ENCODE results near the gene WDSUB1. TPM values are rescaled to one million over a fixed set of nuclear protein-coding genes. Genes with fewer than 3 reads are reported as not detected.

WDSUB1 gene
- total RNA-seq, 2 donors from 2014 or later = 2.6 to 5.9 TPM

- H3K4me1 ChIP-seq = peaks cover 10% of the 10 kb centered on the region
- H3K27ac ChIP-seq = no peak overlapping the region
- no peak for TF ChIP-seq POLR2A (IDR thresholded peaks at IDR 0.05)
- TF ChIP-seq CTCF (IDR thresholded peaks at IDR 0.05) = no peak
- no peak overlapping the region for H3K4me3 ChIP-seq
- DNase-seq (no peak), ATAC-seq (no peak)
- 90 to 98% methylated on average over 9 of the region's 9 CpGs for WGBS, 2 donors
- H3K27me3 ChIP-seq = no peaks in the 10 kb centered on the region
- H3K36me3 ChIP-seq (replicated peaks in 1 of 2; ENCODE audit: insufficient read depth in 1 of 2, low read depth in 2 of 2) = peaks cover 0 to 6% of the 10 kb centered on the region in 2 donors
- intact Hi-C loops (cut with DNase I) = no loop called here
- no peaks in the 10 kb centered on the region for H3K9me3 ChIP-seq
These were observed 87.3 kb downstream of the WDSUB1 start for GRCh38 chr2:159199236-159199635.

GRCh38 chr2:159196393-159196925, 90.0 kb downstream of the WDSUB1 start:
- intact Hi-C loops (cut with DNase I) = no loop called here
- Histone ChIP-seq H3K27me3 (no peaks in the 10 kb centered on the region), H3K27ac (no peak overlapping the region), H3K4me1 (no peaks in the 10 kb centered on the region), H3K4me3 (no peak overlapping the region), H3K9me3 (no peaks in the 10 kb centered on the region), H3K36me3 (replicated peaks in 1 of 2; ENCODE audit: insufficient read depth in 1 of 2, low read depth in 2 of 2) (peaks cover 0 to 6% of the 10 kb centered on the region in 2 donors)
- TF ChIP-seq POLR2A (IDR thresholded peaks at IDR 0.05) = no peak
- TF ChIP-seq CTCF (IDR thresholded peaks at IDR 0.05) = no peak
- ATAC-seq = no peak
- DNase-seq = no peak
- WGBS, 2 donors = 91 to 97% methylated on average over 3 to 12 of the region's 14 CpGs

GRCh38 chr2:159195697-159196096, 90.8 kb downstream of the WDSUB1 start:
- intact Hi-C loops (cut with DNase I) = no loop called here
- TF ChIP-seq POLR2A (IDR thresholded peaks at IDR 0.05) = no peak
- TF ChIP-seq CTCF (IDR thresholded peaks at IDR 0.05) = no peak
- no peak for DNase-seq

GRCh38 chr2:159194241-159194640, 92.3 kb downstream of the WDSUB1 start:
- no peak for TF ChIP-seq POLR2A (IDR thresholded peaks at IDR 0.05)
- TF ChIP-seq CTCF (IDR thresholded peaks at IDR 0.05) = no peak
- WGBS, 2 donors = 92 to 95% methylated on average over 10 of the region's 10 CpGs
- no peaks in the 10 kb centered on the region for H3K9me3 ChIP-seq
- H3K27ac ChIP-seq = no peak overlapping the region
- H3K27me3 ChIP-seq = no peaks in the 10 kb centered on the region
- ATAC-seq (no peak), DNase-seq (no peak)
- H3K4me1 ChIP-seq = no peaks in the 10 kb centered on the region
- peaks cover 0 to 6% of the 10 kb centered on the region in 2 donors for H3K36me3 ChIP-seq (replicated peaks in 1 of 2; ENCODE audit: insufficient read depth in 1 of 2, low read depth in 2 of 2)
- no peak overlapping the region for H3K4me3 ChIP-seq
- intact Hi-C loops (cut with DNase I) = no loop called here

More at GRCh38 chr2:159195697-159196096, 90.8 kb downstream of the WDSUB1 start:
- H3K9me3 ChIP-seq = no peaks in the 10 kb centered on the region
- ATAC-seq = no peak
- H3K4me3 ChIP-seq = no peak overlapping the region
- peaks cover 0 to 6% of the 10 kb centered on the region in 2 donors for H3K36me3 ChIP-seq (replicated peaks in 1 of 2; ENCODE audit: insufficient read depth in 1 of 2, low read depth in 2 of 2)
- H3K27me3 ChIP-seq = no peaks in the 10 kb centered on the region
- 93 to 98% methylated on average over 5 to 6 of the region's 6 CpGs for WGBS, 2 donors
- no peak overlapping the region for H3K27ac ChIP-seq
- no peaks in the 10 kb centered on the region for H3K4me1 ChIP-seq

- WGBS, 2 donors = 95 to 98% methylated on average over 4 of the region's 4 CpGs
- H3K4me3 ChIP-seq = no peak overlapping the region
- no peaks in the 10 kb centered on the region for H3K27me3 ChIP-seq
- peaks cover 0 to 6% of the 10 kb centered on the region in 2 donors for H3K36me3 ChIP-seq (replicated peaks in 1 of 2; ENCODE audit: insufficient read depth in 1 of 2, low read depth in 2 of 2)
- H3K27ac ChIP-seq = no peak overlapping the region
- no peaks in the 10 kb centered on the region for H3K4me1 ChIP-seq
- ATAC-seq = no peak
- no peak for TF ChIP-seq CTCF (IDR thresholded peaks at IDR 0.05)
- no peak for TF ChIP-seq POLR2A (IDR thresholded peaks at IDR 0.05)
- H3K9me3 ChIP-seq = no peaks in the 10 kb centered on the region
- no peak for DNase-seq
- intact Hi-C loops (cut with DNase I) = no loop called here
These were observed 92.7 kb downstream of the WDSUB1 start for GRCh38 chr2:159193791-159194190.
